GM19328 (cell line): ENCODE data around the gene ZNF521.

Experiments used
- ATAC-seq: cut with Tn5 transposase; IDR thresholded peaks from one replicate; pipeline ENCODE4 v1.9.1; 2021; ENCODE audit warnings: mild to moderate bottlenecking, moderate library complexity; ENCODE audit not compliant: unreplicated experiment

The ZNF521 gene

GRCh38 chr18:25253136-25253535 lies 98.8 kb downstream of the ZNF521 start:
- ATAC-seq = no peak

- no peak for ATAC-seq
Observed at GRCh38 chr18:25251068-25251467, 100.9 kb downstream of the ZNF521 start.

- ATAC-seq = no peak
Observed at GRCh38 chr18:25250474-25250851, 101.5 kb downstream of the ZNF521 start.

- ATAC-seq = no peak
Observed at GRCh38 chr18:25248755-25249154, 103.2 kb downstream of the ZNF521 start.

- no peak for ATAC-seq
Observed at GRCh38 chr18:25247725-25248124, 104.2 kb downstream of the ZNF521 start.

- ATAC-seq = no peak
Observed at GRCh38 chr18:25244924-25245698, 106.9 kb downstream of the ZNF521 start.

- ATAC-seq = no peak
Observed at GRCh38 chr18:25244170-25244569, 107.8 kb downstream of the ZNF521 start.

GRCh38 chr18:25243754-25244153 lies 108.2 kb downstream of the ZNF521 start:
- ATAC-seq = no peak

- ATAC-seq = no peak
Observed at GRCh38 chr18:25243257-25243656, 108.7 kb downstream of the ZNF521 start.

GRCh38 chr18:25240420-25240770 lies 111.6 kb downstream of the ZNF521 start:
- no peak for ATAC-seq

GRCh38 chr18:25239581-25240419 lies 112.2 kb downstream of the ZNF521 start:
- no peak for ATAC-seq

- ATAC-seq = no peak
Observed at GRCh38 chr18:25239151-25239550, 112.8 kb downstream of the ZNF521 start.

- no peak for ATAC-seq
Observed at GRCh38 chr18:25237571-25238267, 114.2 kb downstream of the ZNF521 start.

- ATAC-seq = no peak
Observed at GRCh38 chr18:25236736-25237135, 115.2 kb downstream of the ZNF521 start.

GRCh38 chr18:25235401-25236042 lies 116.4 kb downstream of the ZNF521 start:
- ATAC-seq = no peak

GRCh38 chr18:25234740-25235345 lies 117.1 kb downstream of the ZNF521 start:
- no peak for ATAC-seq

- no peak for ATAC-seq
Observed at GRCh38 chr18:25234322-25234639, 117.7 kb downstream of the ZNF521 start.

- no peak for ATAC-seq
Observed at GRCh38 chr18:25233528-25234321, 118.2 kb downstream of the ZNF521 start.

- no peak for ATAC-seq
Observed at GRCh38 chr18:25231327-25231691, 120.7 kb downstream of the ZNF521 start.

GRCh38 chr18:25230658-25231326 lies 121.2 kb downstream of the ZNF521 start:
- no peak for ATAC-seq
